ENCODE data around the gene CBLL2. TPM values are rescaled to one million over a fixed set of nuclear protein-coding genes. Genes with fewer than 3 reads are reported as not detected.

CBLL2 gene
- total RNA-seq, 1 experiment from 2014 or later: not detected

DNA sequence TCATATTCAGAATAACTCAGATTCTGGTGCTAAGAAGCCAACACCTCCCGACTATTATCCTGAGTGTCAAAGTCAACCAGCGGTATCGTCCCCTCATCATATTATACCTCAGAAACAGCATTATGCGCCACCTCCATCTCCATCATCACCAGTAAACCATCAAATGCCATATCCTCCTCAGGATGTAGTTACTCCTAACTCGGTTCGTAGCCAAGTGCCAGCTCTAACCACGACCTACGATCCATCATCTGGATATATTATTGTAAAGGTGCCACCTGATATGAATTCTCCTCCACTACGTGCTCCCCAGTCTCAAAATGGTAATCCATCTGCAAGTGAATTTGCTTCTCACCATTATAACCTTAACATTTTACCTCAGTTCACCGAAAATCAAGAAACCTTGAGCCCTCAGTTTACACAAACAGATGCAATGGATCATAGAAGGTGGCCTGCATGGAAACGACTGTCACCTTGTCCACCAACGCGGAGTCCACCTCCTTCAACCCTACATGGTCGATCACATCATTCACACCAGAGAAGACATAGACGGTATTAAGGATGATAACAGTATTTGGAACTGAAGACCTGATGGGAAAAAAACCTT lies 1.1 kb downstream of the CBLL2 start (continued):
- TF ChIP-seq TCF7L2 (IDR thresholded peaks at IDR 0.05; ENCODE audit: borderline replicate concordance, extremely low read depth, insufficient read depth, insufficient read length): no peak
- TF ChIP-seq POLR2A (IDR thresholded peaks at IDR 0.05; ENCODE audit: borderline replicate concordance, extremely low read depth, insufficient read depth, insufficient read length): no peak
- no peak for TF ChIP-seq YY1 (IDR thresholded peaks at IDR 0.05; ENCODE audit: extremely low read depth, insufficient replicate concordance, low read depth, low read length)
- no peak for TF ChIP-seq JUND (IDR thresholded peaks at IDR 0.05)
- TF ChIP-seq ZNF274 (IDR thresholded peaks at IDR 0.05; ENCODE audit: low read depth, low read length): no peak
- no peak for TF ChIP-seq CBX3 (IDR thresholded peaks at IDR 0.05; ENCODE audit: low read depth)

DNA sequence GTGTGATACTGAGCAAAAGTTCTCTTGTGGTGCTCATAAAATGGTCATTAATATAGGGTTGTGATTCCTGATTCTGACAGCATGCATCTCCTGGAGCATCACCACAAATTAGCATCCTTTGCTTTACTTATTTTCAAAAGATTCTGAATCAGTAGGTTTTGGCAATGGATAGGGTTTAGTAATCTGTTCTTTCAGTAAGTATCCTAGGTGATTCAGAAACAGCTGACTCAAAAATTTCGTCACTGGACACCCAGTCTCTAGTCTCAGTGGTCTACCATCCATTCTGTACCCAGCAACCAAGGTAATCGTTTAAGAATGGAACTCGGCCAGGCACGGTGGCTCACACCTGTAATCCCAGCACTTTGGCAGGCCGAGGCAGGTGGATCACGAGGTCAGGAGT lies 4.1 kb downstream of the CBLL2 start:
- Histone ChIP-seq H2AFZ (ENCODE audit: low read depth, low read length, poor library complexity, severe bottlenecking) (no peak overlapping the region), H3K36me3 (ENCODE audit: control insufficient read depth in 1 of 2, insufficient read depth in 2 of 2, low read length in 2 of 2) (no peaks in the 10 kb centered on the region), H3K9me2 (ENCODE audit: insufficient read depth) (no peaks in the 10 kb centered on the region), H3K9ac (ENCODE audit: low read length) (no peak overlapping the region), H3K4me2 (ENCODE audit: low read length) (no peak overlapping the region), H3K4me3 (replicated peaks in 1 of 2; ENCODE audit: low read depth in 1 of 2, low read length in 2 of 2) (no peak overlapping the region), H3K9me3 (ENCODE audit: control insufficient read depth in 1 of 2, insufficient read depth in 1 of 2, low read depth in 1 of 2, low read length in 2 of 2) (no peaks in the 10 kb centered on the region), H3K27me3 (ENCODE audit: insufficient read depth, low read length) (no peaks in the 10 kb centered on the region), H3K27ac (ENCODE audit: low read depth, low read length) (no peak overlapping the region), H3K4me1 (ENCODE audit: control insufficient read depth in 1 of 2, insufficient read depth in 2 of 2, low read length in 2 of 2) (no peaks in the 10 kb centered on the region), H3K79me2 (ENCODE audit: insufficient read depth, low read length) (no peaks in the 10 kb centered on the region), H4K20me1 (ENCODE audit: insufficient read depth) (no peaks in the 10 kb centered on the region)
- TF ChIP-seq EZH2phosphoT487 (IDR thresholded peaks at IDR 0.05; ENCODE audit: borderline replicate concordance): no peak
- no peak for TF ChIP-seq JUND (IDR thresholded peaks at IDR 0.05)
- no peak for TF ChIP-seq ZFX (IDR thresholded peaks at IDR 0.05)
- TF ChIP-seq POLR2AphosphoS5 (IDR thresholded peaks at IDR 0.05; ENCODE audit: low read depth, low read length): no peak
- TF ChIP-seq, protein P1, sequence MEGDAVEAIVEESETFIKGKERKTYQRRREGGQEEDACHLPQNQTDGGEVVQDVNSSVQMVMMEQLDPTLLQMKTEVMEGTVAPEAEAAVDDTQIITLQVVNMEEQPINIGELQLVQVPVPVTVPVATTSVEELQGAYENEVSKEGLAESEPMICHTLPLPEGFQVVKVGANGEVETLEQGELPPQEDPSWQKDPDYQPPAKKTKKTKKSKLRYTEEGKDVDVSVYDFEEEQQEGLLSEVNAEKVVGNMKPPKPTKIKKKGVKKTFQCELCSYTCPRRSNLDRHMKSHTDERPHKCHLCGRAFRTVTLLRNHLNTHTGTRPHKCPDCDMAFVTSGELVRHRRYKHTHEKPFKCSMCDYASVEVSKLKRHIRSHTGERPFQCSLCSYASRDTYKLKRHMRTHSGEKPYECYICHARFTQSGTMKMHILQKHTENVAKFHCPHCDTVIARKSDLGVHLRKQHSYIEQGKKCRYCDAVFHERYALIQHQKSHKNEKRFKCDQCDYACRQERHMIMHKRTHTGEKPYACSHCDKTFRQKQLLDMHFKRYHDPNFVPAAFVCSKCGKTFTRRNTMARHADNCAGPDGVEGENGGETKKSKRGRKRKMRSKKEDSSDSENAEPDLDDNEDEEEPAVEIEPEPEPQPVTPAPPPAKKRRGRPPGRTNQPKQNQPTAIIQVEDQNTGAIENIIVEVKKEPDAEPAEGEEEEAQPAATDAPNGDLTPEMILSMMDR (IDR thresholded peaks at IDR 0.05 in 2 of 3, conservative IDR thresholded peaks at IDR 0.05 in 1 of 3; ENCODE audit: borderline replicate concordance in 1 of 3, insufficient read depth in 1 of 3, low read depth in 2 of 3, low read length in 2 of 3): no peak
- no peak for TF ChIP-seq YY1 (IDR thresholded peaks at IDR 0.05; ENCODE audit: extremely low read depth, insufficient replicate concordance, low read depth, low read length)
- TF ChIP-seq SP1 (IDR thresholded peaks at IDR 0.05; ENCODE audit: low read depth): no peak
- no peak for TF ChIP-seq SRF (IDR thresholded peaks at IDR 0.05; ENCODE audit: low read depth)
- no peak for TF ChIP-seq CBX3 (IDR thresholded peaks at IDR 0.05; ENCODE audit: low read depth)
- TF ChIP-seq, protein P2, sequence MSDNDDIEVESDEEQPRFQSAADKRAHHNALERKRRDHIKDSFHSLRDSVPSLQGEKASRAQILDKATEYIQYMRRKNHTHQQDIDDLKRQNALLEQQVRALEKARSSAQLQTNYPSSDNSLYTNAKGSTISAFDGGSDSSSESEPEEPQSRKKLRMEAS (IDR thresholded peaks at IDR 0.05): no peak
- TF ChIP-seq, protein P3, sequence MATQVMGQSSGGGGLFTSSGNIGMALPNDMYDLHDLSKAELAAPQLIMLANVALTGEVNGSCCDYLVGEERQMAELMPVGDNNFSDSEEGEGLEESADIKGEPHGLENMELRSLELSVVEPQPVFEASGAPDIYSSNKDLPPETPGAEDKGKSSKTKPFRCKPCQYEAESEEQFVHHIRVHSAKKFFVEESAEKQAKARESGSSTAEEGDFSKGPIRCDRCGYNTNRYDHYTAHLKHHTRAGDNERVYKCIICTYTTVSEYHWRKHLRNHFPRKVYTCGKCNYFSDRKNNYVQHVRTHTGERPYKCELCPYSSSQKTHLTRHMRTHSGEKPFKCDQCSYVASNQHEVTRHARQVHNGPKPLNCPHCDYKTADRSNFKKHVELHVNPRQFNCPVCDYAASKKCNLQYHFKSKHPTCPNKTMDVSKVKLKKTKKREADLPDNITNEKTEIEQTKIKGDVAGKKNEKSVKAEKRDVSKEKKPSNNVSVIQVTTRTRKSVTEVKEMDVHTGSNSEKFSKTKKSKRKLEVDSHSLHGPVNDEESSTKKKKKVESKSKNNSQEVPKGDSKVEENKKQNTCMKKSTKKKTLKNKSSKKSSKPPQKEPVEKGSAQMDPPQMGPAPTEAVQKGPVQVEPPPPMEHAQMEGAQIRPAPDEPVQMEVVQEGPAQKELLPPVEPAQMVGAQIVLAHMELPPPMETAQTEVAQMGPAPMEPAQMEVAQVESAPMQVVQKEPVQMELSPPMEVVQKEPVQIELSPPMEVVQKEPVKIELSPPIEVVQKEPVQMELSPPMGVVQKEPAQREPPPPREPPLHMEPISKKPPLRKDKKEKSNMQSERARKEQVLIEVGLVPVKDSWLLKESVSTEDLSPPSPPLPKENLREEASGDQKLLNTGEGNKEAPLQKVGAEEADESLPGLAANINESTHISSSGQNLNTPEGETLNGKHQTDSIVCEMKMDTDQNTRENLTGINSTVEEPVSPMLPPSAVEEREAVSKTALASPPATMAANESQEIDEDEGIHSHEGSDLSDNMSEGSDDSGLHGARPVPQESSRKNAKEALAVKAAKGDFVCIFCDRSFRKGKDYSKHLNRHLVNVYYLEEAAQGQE (IDR thresholded peaks at IDR 0.05; ENCODE audit: low read depth): no peak
- POLR2A ChIA-PET: no interaction called here
- DNase-seq (ENCODE audit: low read depth, low spot score) (no peak), ATAC-seq (no peak)
- RAD21 ChIA-PET (ENCODE audit: low non-redundant PET in 1 of 2, low total read pairs in 2 of 2, uncharacterized antibody in 2 of 2, unreplicated experiment in 2 of 2): no interaction called here
- intact Hi-C loops (cut with micrococcal nuclease): no loop called here
- no TSS peak for BruUV-seq (replicated peaks)
- CTCF ChIA-PET: no interaction called here

Measured in HCT116 (cell line).